GM12878 (cell line): ENCODE results near the gene NR1D1. TPM values are rescaled to one million over a fixed set of nuclear protein-coding genes. Genes with fewer than 3 reads are reported as not detected.

ENCODE experiments used
- ATAC-seq: fragments of 200-7000 bp; cut with Tn5 transposase; 3 replicates; pipeline ENCODE4 v1.9.1; 2020; ENCODE audit warnings: mild to moderate bottlenecking, moderate library complexity
- BruUV-seq: library from RNA; stranded (reverse); fragments of 400-500 nt; replicated peaks from 2 replicates; lab custom pipeline; 2021; lab: Mats Ljungman, UMichigan
- CTCF ChIA-PET: fragments of 300-600 bp; sonication (Branson Sonifier 250); formaldehyde crosslinking; extraction: SDS; loops from one replicate; lab custom pipeline; 2021; ENCODE audit warnings: inconsistent platforms; lab: Yijun Ruan, JAX
- POLR2A ChIA-PET: fragments of 350-600 bp; formaldehyde crosslinking; extraction: SDS; loops from one replicate; lab custom pipeline; 2021; ENCODE audit warnings: inconsistent platforms; lab: Charles Lee
- RAD21 ChIA-PET: fragments of 300-600 bp; sonication (Branson Sonifier 250); formaldehyde crosslinking; loops from one replicate; lab custom pipeline; 2023; ENCODE audit warnings: antibody characterized with exemption; ENCODE audit not compliant: unreplicated experiment; lab: Charles Lee
- SMC1A ChIA-PET: fragments of 300-600 bp; sonication (Branson Sonifier 250); formaldehyde crosslinking; loops from one replicate; lab custom pipeline; 2023; ENCODE audit not compliant: unreplicated experiment, uncharacterized antibody; lab: Charles Lee
- DNase-seq: peaks from one replicate; pipeline ENCODE4 v3.0.0-alpha.2; 2011; ENCODE audit warnings: low read depth, low spot score
- FAIRE-seq: peaks from 3 replicates; lab custom pipeline; 2011; peaks lifted over from hg19 to GRCh38; lab: Jason Lieb, UNC
- H2AFZ ChIP-seq: 2 replicates; pipeline ENCODE4 v1.6.0; 2011; ENCODE audit warnings: low read depth, low read length, control low read depth; ENCODE audit not compliant: control insufficient read depth
- H3K27ac ChIP-seq: 2 replicates; pipeline ENCODE4 v1.5.1; 2011; ENCODE audit warnings: control low read depth; ENCODE audit not compliant: control insufficient read depth, insufficient read depth
- H3K27me3 ChIP-seq, 2 experiments: replicated peaks in 1 of 2; 2 replicates each; pipeline versions ENCODE4 v1.6.0 to v1.6.1; 2011; ENCODE audit warnings: low read length in 1 of 2; ENCODE audit not compliant: control insufficient read depth in 2 of 2, insufficient read depth in 2 of 2
- H3K36me3 ChIP-seq, 2 experiments: 2 replicates each; pipeline ENCODE4 v1.5.1; 2011; ENCODE audit warnings: low read length in 1 of 2; ENCODE audit not compliant: control insufficient read depth in 2 of 2, insufficient read depth in 2 of 2
- H3K4me1 ChIP-seq: 2 replicates; pipeline ENCODE4 v1.6.1; 2011; ENCODE audit warnings: mild to moderate bottlenecking, low read length, moderate library complexity, mixed read lengths; ENCODE audit not compliant: control insufficient read depth, insufficient read depth
- H3K4me2 ChIP-seq: 2 replicates; pipeline ENCODE4 v1.6.0; 2011; ENCODE audit warnings: control low read depth; ENCODE audit not compliant: control insufficient read depth, insufficient read depth
- H3K4me3 ChIP-seq: fragments of 200-600 bp; sonication (generic); 2 replicates; pipeline ENCODE4 v1.5.1; 2016
- H3K79me2 ChIP-seq: 2 replicates; pipeline ENCODE4 v1.6.0; 2011; ENCODE audit warnings: low read length; ENCODE audit not compliant: control insufficient read depth, insufficient read depth
- H3K9ac ChIP-seq: 2 replicates; pipeline ENCODE4 v1.8.0; 2011; ENCODE audit warnings: low read length, control low read depth, mixed read lengths; ENCODE audit not compliant: control insufficient read depth, insufficient read depth
- H3K9me3 ChIP-seq: replicated peaks from 3 replicates; pipeline ENCODE4 v1.5.1; 2011; ENCODE audit warnings: mild to moderate bottlenecking, low read length; ENCODE audit not compliant: control insufficient read depth, insufficient read depth
- H4K20me1 ChIP-seq: 2 replicates; pipeline ENCODE4 v1.6.0; 2011; ENCODE audit not compliant: control insufficient read depth, insufficient read depth
- BACH1 ChIP-seq: fragments of 450-650 bp; IDR thresholded peaks from 2 replicates; pipeline ENCODE4 v1.6.1; 2017; ENCODE audit warnings: mild to moderate bottlenecking, borderline replicate concordance
- CHD2 ChIP-seq: IDR thresholded peaks from 2 replicates; pipeline ENCODE4 v1.6.1; 2011; ENCODE audit warnings: low read depth, low read length, improper control_type of control experiment, borderline replicate concordance
- DPF2 ChIP-seq: fragments of 450-650 bp; IDR thresholded peaks from 2 replicates; pipeline ENCODE4 v1.6.1; 2017; ENCODE audit warnings: mild to moderate bottlenecking
- ETV6 ChIP-seq, 2 experiments: fragments of 450-650 bp in 1 of 2; IDR thresholded peaks in 1 of 2; conservative IDR thresholded peaks in 1 of 2; 2 replicates each; pipeline ENCODE4 v1.6.1; 2014; ENCODE audit warnings: antibody characterized with exemption in 1 of 2, borderline replicate concordance in 1 of 2, low read depth in 1 of 2, mild to moderate bottlenecking in 1 of 2, moderate library complexity in 1 of 2
- GATAD2B ChIP-seq: fragments of 450-650 bp; conservative IDR thresholded peaks from 2 replicates; pipeline ENCODE4 v1.6.1; 2017; ENCODE audit warnings: low read depth, mild to moderate bottlenecking, moderate library complexity
- HCFC1 ChIP-seq: fragments of 150-350 bp; IDR thresholded peaks from 2 replicates; pipeline ENCODE4 v1.6.1; 2014; ENCODE audit warnings: low read length
- IKZF1 ChIP-seq: fragments of 450-650 bp; conservative IDR thresholded peaks from 2 replicates; pipeline ENCODE4 v1.6.1; 2017; ENCODE audit warnings: antibody characterized with exemption, mild to moderate bottlenecking
- IKZF2 ChIP-seq, 2 experiments: fragments of 450-650 bp; IDR thresholded peaks; 2 replicates each; pipeline ENCODE4 v1.6.1; 2017; ENCODE audit warnings: mild to moderate bottlenecking in 2 of 2, moderate library complexity in 2 of 2
- LARP7 ChIP-seq: fragments of 450-650 bp; IDR thresholded peaks from 2 replicates; pipeline ENCODE4 v1.6.1; 2017; ENCODE audit warnings: mild to moderate bottlenecking
- NFXL1 ChIP-seq: fragments of 450-650 bp; IDR thresholded peaks from 2 replicates; pipeline ENCODE4 v1.6.1; 2017; ENCODE audit warnings: antibody characterized with exemption, mild to moderate bottlenecking, borderline replicate concordance
- NRF1 ChIP-seq: conservative IDR thresholded peaks from 2 replicates; pipeline ENCODE4 v1.6.1; 2011; ENCODE audit warnings: mild to moderate bottlenecking, low read depth, low read length, improper control_type of control experiment
- POLR2A ChIP-seq: IDR thresholded peaks from 2 replicates; pipeline ENCODE4 v1.6.1; 2011; ENCODE audit warnings: low read depth, mild to moderate bottlenecking, low read length
- POLR2AphosphoS2 ChIP-seq: IDR thresholded peaks from 2 replicates; pipeline ENCODE4 v1.6.1; 2011; ENCODE audit warnings: low read depth, mild to moderate bottlenecking, low read length, improper control_type of control experiment, moderate library complexity
- POLR2AphosphoS5 ChIP-seq: IDR thresholded peaks from 2 replicates; pipeline ENCODE4 v1.6.1; 2011; ENCODE audit warnings: mild to moderate bottlenecking, low read length, inconsistent platforms
- PRDM15 ChIP-seq: fragments of 450-650 bp; formaldehyde crosslinking; IDR thresholded peaks from 2 replicates; pipeline ENCODE4 v1.4.0; 2020; ENCODE audit warnings: mild to moderate bottlenecking, moderate library complexity
- RB1 ChIP-seq: fragments of 450-650 bp; formaldehyde crosslinking; IDR thresholded peaks from 2 replicates; pipeline ENCODE4 v1.6.1; 2017; ENCODE audit warnings: mild to moderate bottlenecking, borderline replicate concordance
- RCOR1 ChIP-seq: conservative IDR thresholded peaks from 2 replicates; pipeline ENCODE4 v1.6.1; 2012; ENCODE audit warnings: low read depth, low read length, improper control_type of control experiment
- ZNF217 ChIP-seq: fragments of 450-650 bp; IDR thresholded peaks from 2 replicates; pipeline ENCODE4 v1.6.1; 2017; ENCODE audit warnings: antibody characterized with exemption, mild to moderate bottlenecking
- ZNF384 ChIP-seq: IDR thresholded peaks from 2 replicates; pipeline ENCODE4 v1.6.1; 2012; ENCODE audit warnings: low read depth, mild to moderate bottlenecking, low read length, improper control_type of control experiment, borderline replicate concordance
- WGBS: methylation state at CpG from one replicate; pipeline ENCODE4 v1.1.6; 2016; ENCODE audit warnings: low lambda C conversion rate; ENCODE audit not compliant: insufficient replicate concordance, insufficient coverage; ENCODE audit errors: missing lambda C conversion rate; 5-methylcytosine and 5-hydroxymethylcytosine counted together
- in situ Hi-C: fragments of 300-500 bp; cut with MboI; formaldehyde crosslinking; loops from 9 replicates; pipeline ENCODE4 v1.14.3; 2018; ENCODE audit warnings: mixed read lengths
- intact Hi-C: fragments of 100-400 bp; cut with micrococcal nuclease; formaldehyde crosslinking; loops from one replicate; pipeline ENCODE4 v1.14.2; 2022; ENCODE audit not compliant: unreplicated experiment
- polyA plus RNA-seq, 11 experiments: library from polyadenylated mRNA; depleted of rRNA in 4 of 11; unstranded in 6 of 11; stranded (reverse) in 5 of 11; fragments of >200 nt; fragmentation: Nextera tagmentation in 4 of 11; fragmentation: Illumina TruSeq in 1 of 11; extraction: Ambion mirVana in 4 of 11; extraction: Trizol in 1 of 11; gene quantifications; 1 replicate in 1 of 11; 2 replicates in 10 of 11; pipeline versions ENCODE4 v1.2.1 to v1.2.3, GENCODE V29; 2011 to 2016; ENCODE audit warnings: inconsistent platforms in 2 of 11, missing spikeins in 2 of 11, low read depth in 1 of 11
- total RNA-seq, 4 experiments: library from RNA; depleted of rRNA in 3 of 4; stranded (reverse); fragments of >200 nt in 3 of 4; fragmentation: Illumina TruSeq in 1 of 4; extraction: Trizol in 1 of 4; gene quantifications; 2 replicates each; pipeline versions ENCODE4 v1.2.1 to v1.2.3, GENCODE V29; 2013 to 2021

NR1D1 gene
- total and polyA plus RNA-seq, 10 of the 15 experiments (the other 5 are each of a cell fraction or from before 2014, with no cell fraction given): 0.10 to 3.4 (median 0.94) TPM

DNA sequence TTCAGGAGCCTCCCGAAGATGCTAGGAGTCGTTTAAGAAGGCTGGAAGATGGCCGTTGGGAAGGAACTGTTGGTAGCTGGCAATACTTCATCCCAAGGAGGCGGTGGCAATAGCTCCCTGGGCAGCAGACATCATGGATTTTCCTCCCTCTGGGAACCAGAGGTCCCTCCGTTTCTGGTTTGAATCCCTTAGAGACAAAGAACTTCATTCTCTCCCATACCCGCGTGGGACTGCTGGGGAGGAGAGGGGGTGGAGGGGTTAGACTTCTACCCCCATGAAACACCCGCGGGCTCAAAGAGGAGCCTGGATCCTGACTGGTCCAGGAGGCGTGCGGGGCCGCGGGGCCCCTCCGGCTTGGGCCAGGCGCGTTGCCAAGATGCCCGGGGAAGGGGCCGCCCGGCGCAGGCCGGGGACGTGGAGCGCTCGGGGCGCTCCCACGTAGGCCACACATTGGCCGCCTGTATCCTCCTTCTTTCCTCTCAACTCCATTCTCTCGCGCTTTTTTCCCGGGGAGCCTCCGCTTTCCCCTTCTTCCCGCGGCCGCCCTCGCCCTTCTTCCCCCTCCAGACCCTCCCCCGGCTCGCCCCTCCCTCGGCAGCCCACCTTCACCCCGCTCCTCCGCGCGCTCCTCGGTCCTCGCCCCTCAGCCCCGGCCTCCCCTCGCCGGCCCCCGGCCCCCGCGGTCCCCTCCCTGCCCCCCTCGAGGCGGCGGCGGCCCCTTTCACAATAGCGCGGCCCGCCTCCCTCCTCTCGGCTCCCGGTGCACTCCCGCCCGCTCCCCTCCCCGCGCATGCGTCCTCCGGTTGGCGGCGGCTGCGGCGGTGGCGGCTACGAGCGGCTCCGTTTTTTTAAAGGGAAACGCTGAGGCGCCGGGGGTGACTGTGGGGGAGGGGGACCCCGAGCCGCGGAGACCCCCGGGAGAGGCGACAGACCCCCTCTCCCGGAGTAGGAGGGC lies 21.1 kb upstream of the NR1D1 start, which contains the start of gene MSL1:
MSL1 (plus strand) TSS at position 791 of the 955 bp plus-strand sequence. CDS start 642 bp downstream, outside the sequence.
- intact Hi-C loops: no loop called here
- WGBS: 1% methylated on average over 32 of the region's 82 CpGs
- TF ChIP-seq POLR2A (peak; percentile 76), LARP7 (peak; percentile 55; the same call in 1 of the 2 replicates), BACH1 (peak; percentile 34; the same call in 1 of the 2 replicates), CHD2 (peak; percentile 52; the same call in 1 of the 2 replicates), GATAD2B (peak; percentile 22; the same call in 1 of the 2 replicates), ETV6 (conservative IDR thresholded peaks at IDR 0.05 in 1 of 2, IDR thresholded peaks at IDR 0.05 in 1 of 2; ENCODE audit: borderline replicate concordance in 1 of 2, low read depth in 1 of 2) (no peak), ZNF384 (peak; percentile 51; the same call in 1 of the 2 replicates), RB1 (0 out of 2 replicates have a peak, but pooled peaks have one; percentile 33), NRF1 (peak; percentile 54), POLR2AphosphoS5 (0 out of 2 replicates have a peak, but pooled peaks have one; percentile 9), POLR2AphosphoS2 (0 out of 2 replicates have a peak, but pooled peaks have one; percentile 2), PRDM15 (no peak), RCOR1 (0 out of 2 replicates have a peak, but pooled peaks have one; percentile 23), DPF2 (0 out of 2 replicates have a peak, but pooled peaks have one; percentile 35), HCFC1 (no peak), ZNF217 (no peak), NFXL1 (no peak), IKZF2 (IDR thresholded peaks at IDR 0.05) (peak in 1 of 2 experiments; percentile 12; a peak in 1 of 4 replicates), IKZF1 (peak; percentile 53; the same call in 1 of the 2 replicates)
- TF ChIP-seq, all 136 proteins: peak for 14
- Histone ChIP-seq H3K27me3 (no peaks in the 10 kb centered on the region), H4K20me1 (peaks cover 4% of the 10 kb centered on the region; the same call in 1 of the 2 replicates), H3K9ac (peak within 1 kb of the TSS; percentile 90), H3K4me1 (peaks cover 6% of the 10 kb centered on the region), H3K4me3 (peak within 1 kb of the TSS; percentile 99), H2AFZ (peak within 1 kb of the TSS; percentile 77), H3K4me2 (peak within 1 kb of the TSS; percentile 91), H3K79me2 (peaks cover 49% of the 10 kb centered on the region), H3K36me3 (peaks cover 0 to 2% of the 10 kb centered on the region in 2 experiments; a peak in 2 of 4 replicates), H3K9me3 (no peaks in the 10 kb centered on the region), H3K27ac (peak within 1 kb of the TSS; percentile 71)
- FAIRE-seq (no peak), ATAC-seq (peak; percentile 78), DNase-seq (no peak)
- SMC1A ChIA-PET: interaction anchor here (0.7 to 5.4 kb wide), 6 partner anchors 9 to 121 kb away, joined by 3 to 49 read pairs (median 4); no protein-coding TSS in a partner anchor
- RAD21 ChIA-PET: interaction anchor here (0.6 to 5.2 kb wide), 10 partner anchors 8 to 418 kb away, joined by 3 to 64 read pairs (median 3); partner anchors contain the start of genes CASC3 and NR1D1
- CTCF ChIA-PET: interaction anchor here (0.6 to 6.3 kb wide), 8 partner anchors 9 to 468 kb away, joined by 3 to 87 read pairs (median 7); partner anchors contain the start of gene CASC3
- POLR2A ChIA-PET: interaction anchor here (0.7 to 5.6 kb wide), 9 partner anchors 9 to 70 kb away, joined by 3 to 45 read pairs (median 5); partner anchors contain the start of genes CASC3 and NR1D1
- BruUV-seq: TSS peak; percentile 81
- in situ Hi-C loops: no loop called here
